NOMO-1 (cell line): ENCODE results near the gene CT45A8.
"Not testable (repeated sequence)": the region's sequence is repeated elsewhere in the genome, so short reads cannot be mapped to it uniquely, and the experiment has no call there.

Source experiments
- DNase-seq, 2 experiments: peaks; one replicate each; lab custom pipeline; 2025; ENCODE audit not compliant: unreplicated experiment in 2 of 2; lab: John Stamatoyannopoulos, UW

Gene CT45A8, protein sequence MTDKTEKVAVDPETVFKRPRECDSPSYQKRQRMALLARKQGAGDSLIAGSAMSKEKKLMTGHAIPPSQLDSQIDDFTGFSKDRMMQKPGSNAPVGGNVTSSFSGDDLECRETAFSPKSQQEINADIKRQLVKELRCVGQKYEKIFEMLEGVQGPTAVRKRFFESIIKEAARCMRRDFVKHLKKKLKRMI

GRCh38 chrX:135854438-135854837, at the start of gene CT45A8:
Gene CT45A8, minus strand, starts transcription at chrX:135854538. Its CDS starts 3,755 bp downstream, at chrX:135850783.
- DNase-seq = not testable (repeated sequence)

GRCh38 chrX:135893294-135893817, 39.0 kb upstream of the CT45A8 start, which contains the start of the genes CT45A10 and SAGE1:
Gene CT45A10, minus strand, starts transcription at chrX:135893444. Its CDS starts 8,100 bp downstream, at chrX:135885344.
Gene SAGE1, plus strand, starts transcription at chrX:135893716. Its CDS starts 2,527 bp downstream, at chrX:135896243.
- no peak for DNase-seq

- DNase-seq = no peak
Measured at GRCh38 chrX:135892781-135893180, 38.4 kb upstream of the CT45A8 start.

DNA sequence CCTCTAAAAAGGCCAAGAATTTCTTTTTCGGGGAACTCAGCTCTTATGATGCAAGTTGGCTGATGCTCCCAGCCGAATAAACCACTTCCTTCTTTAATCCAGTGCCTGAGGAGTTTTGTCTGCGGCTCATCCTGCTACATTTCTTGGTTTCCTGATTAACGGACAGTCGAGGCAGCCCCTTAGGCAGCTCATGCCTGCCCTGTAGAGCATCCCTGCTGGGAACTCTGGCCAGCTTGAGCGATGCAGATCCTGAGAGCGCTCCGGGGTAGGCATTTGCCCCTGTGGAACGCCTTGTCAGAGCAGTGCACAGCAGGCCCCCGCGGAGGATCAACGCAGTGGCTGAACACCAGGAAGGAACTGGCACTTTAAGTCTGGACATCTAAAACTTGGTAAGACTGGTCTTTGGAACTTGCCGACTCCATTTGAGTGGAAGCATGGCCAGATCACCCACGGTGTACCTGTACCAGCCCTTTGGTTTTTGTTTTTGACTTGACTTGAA, 35.8 kb upstream of the CT45A8 start:
- no peak for DNase-seq

DNA sequence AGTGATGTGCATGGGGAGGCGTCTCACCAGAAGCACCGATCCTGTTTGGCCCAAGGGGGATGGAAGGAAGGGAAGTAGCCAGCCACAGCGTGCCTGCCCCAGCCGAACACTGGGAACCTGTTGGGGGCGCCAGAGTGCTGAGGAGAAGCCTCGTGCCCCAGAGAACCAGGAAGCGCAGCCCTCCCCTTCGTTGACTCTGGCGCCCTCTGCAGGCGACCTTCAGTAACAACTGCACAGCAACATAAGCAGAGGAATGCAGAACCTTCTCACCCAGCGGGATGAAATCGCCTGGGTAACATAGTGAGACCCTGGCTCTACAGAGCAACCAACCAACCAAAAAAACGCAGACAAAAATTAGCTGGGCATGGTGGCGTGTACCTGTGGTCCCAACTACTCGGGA, 34.6 kb upstream of the CT45A8 start:
- not testable (repeated sequence) for DNase-seq

GRCh38 chrX:135888230-135888629, 33.9 kb upstream of the CT45A8 start:
- DNase-seq = not testable (repeated sequence)

DNA sequence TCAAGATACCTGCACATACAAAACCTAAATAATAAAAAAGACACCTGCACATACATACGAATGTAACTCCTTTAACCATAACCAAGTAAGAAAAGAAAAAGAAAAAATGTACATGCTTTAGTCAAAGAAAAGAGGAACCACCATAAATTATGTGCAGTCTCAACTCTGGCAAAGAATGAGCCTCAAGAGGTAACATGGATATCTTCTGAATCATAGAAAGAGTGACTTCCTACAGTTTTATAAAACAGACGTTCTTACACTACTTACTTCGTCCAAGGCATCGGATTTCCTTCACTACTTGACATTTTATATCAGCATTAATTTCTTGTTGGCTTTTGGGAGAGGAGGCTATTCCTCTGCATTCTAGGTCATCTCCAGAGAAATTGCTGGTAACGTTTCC, 28.4 kb upstream of the CT45A8 start:
- DNase-seq = not testable (repeated sequence)

GRCh38 chrX:135871712-135872111, 17.4 kb upstream of the CT45A8 start, which contains the start of gene CT45A9:
Gene CT45A9, minus strand, starts transcription at chrX:135871812. Its CDS starts 3,751 bp downstream, at chrX:135868061.
- DNase-seq = not testable (repeated sequence)

DNA sequence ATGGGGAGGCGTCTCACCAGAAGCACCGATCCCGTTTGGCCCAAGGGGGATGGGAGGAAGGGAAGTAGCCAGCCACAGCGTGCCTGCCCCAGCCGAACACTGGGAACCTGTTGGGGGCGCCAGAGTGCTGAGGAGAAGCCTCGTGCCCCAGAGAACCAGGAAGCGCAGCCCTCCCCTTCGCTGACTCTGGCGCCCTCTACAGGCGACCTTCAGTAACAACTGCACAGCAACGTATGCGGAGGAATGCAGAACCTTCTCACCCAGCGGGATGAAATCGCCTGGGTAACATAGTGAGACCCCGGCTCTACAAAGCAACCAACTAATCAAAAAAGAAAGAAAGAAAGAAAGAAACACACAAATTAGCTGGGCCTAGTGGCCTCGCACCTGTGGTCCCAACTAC, 17.2 kb downstream of the CT45A8 start, which contains the start of gene CT45A7:
Gene CT45A7 (minus strand): TSS at position 101 of the 400 bp plus-strand sequence. CDS start 3,747 bp downstream, outside the sequence.
- not testable (repeated sequence) for DNase-seq

DNA sequence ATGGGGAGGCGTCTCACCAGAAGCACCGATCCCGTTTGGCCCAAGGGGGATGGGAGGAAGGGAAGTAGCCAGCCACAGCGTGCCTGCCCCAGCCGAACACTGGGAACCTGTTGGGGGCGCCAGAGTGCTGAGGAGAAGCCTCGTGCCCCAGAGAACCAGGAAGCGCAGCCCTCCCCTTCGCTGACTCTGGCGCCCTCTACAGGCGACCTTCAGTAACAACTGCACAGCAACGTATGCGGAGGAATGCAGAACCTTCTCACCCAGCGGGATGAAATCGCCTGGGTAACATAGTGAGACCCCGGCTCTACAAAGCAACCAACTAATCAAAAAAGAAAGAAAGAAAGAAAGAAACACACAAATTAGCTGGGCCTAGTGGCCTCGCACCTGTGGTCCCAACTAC, 34.4 kb downstream of the CT45A8 start, which contains the start of gene CT45A2:
Gene CT45A2 (minus strand): TSS at position 101 of the 400 bp plus-strand sequence. CDS start 3,747 bp downstream, outside the sequence.
- not testable (repeated sequence) for DNase-seq

DNA sequence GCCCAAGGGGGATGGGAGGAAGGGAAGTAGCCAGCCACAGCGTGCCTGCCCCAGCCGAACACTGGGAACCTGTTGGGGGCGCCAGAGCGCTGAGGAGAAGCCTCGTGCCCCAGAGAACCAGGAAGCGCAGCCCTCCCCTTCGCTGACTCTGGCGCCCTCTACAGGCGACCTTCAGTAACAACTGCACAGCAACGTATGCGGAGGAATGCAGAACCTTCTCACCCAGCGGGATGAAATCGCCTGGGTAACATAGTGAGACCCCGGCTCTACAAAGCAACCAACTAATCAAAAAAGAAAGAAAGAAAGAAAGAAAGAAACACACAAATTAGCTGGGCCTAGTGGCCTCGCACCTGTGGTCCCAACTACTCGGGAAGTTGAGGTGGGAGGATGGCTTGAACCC, 51.7 kb downstream of the CT45A8 start, which contains the start of gene CT45A6:
Gene CT45A6 (minus strand): TSS at position 101 of the 400 bp plus-strand sequence. CDS start 3,794 bp downstream, outside the sequence.
- not testable (repeated sequence) for DNase-seq
